ENCODE measurements around the gene C4A. TPM values are rescaled to one million over a fixed set of nuclear protein-coding genes. Genes with fewer than 3 reads are reported as not detected.

Gene C4A
- total and polyA plus RNA-seq, 2 of the 13 experiments (the other 11 are each of a cell fraction or from before 2014, with no cell fraction given), result 165 to 478 TPM

GRCh38 chr6:31945507-31946369, 36.1 kb upstream of the C4A start, which contains the start of gene CFB (continued):
- peak; percentile 13; the same call in 1 of the 2 replicates for TF ChIP-seq KDM4B (CRISPR knock-in tag; IDR thresholded peaks at IDR 0.05)
- no peak for TF ChIP-seq ZNF605 (CRISPR knock-in tag; IDR thresholded peaks at IDR 0.05)
- TF ChIP-seq MAX (IDR thresholded peaks at IDR 0.05), result peak; percentile 65
- TF ChIP-seq MTERF4 (CRISPR knock-in tag; IDR thresholded peaks at IDR 0.05), result peak; percentile 79; the same call in 1 of the 2 replicates
- no peak for TF ChIP-seq CBX2 (IDR thresholded peaks at IDR 0.05; ENCODE audit: low read depth, low read length)
- TF ChIP-seq CBX2 (CRISPR knock-in tag; IDR thresholded peaks at IDR 0.05; ENCODE audit: low read depth), result no peak
- no peak for TF ChIP-seq GMEB2 (CRISPR knock-in tag; IDR thresholded peaks at IDR 0.05; ENCODE audit: low read depth)
- peak; percentile 67 for TF ChIP-seq TEAD3 (CRISPR knock-in tag; optimal IDR thresholded peaks at IDR 0.05; ENCODE audit: borderline replicate concordance)
- TF ChIP-seq SNAPC5 (CRISPR knock-in tag; IDR thresholded peaks at IDR 0.05; ENCODE audit: borderline replicate concordance), result no peak
- TF ChIP-seq ZNF138 (CRISPR knock-in tag; IDR thresholded peaks at IDR 0.05; ENCODE audit: low read depth), result no peak
- no peak for TF ChIP-seq TBP (CRISPR knock-in tag; IDR thresholded peaks at IDR 0.05)
- peak; percentile 91 for TF ChIP-seq ARID5B (CRISPR knock-in tag; IDR thresholded peaks at IDR 0.05)
- TF ChIP-seq ZNF646 (CRISPR knock-in tag; IDR thresholded peaks at IDR 0.05), result no peak
- TF ChIP-seq HHEX (CRISPR knock-in tag; IDR thresholded peaks at IDR 0.05), result peak; percentile 58; the same call in 1 of the 2 replicates
- TF ChIP-seq ZNF570 (CRISPR knock-in tag; IDR thresholded peaks at IDR 0.05; ENCODE audit: borderline replicate concordance), result no peak
- TF ChIP-seq MLLT10 (CRISPR knock-in tag; IDR thresholded peaks at IDR 0.05), result no peak

All from HepG2 (cell line).